HG02759 (cell line): ENCODE results near the gene NUDT16L1.
"Not testable (repeated sequence)": the region's sequence is repeated elsewhere in the genome, so short reads cannot be mapped to it uniquely, and the experiment has no call there.

Source experiments
- ATAC-seq: cut with Tn5 transposase; IDR thresholded peaks from one replicate; pipeline ENCODE4 v1.9.1; 2021; ENCODE audit warnings: mild to moderate bottlenecking, moderate library complexity; ENCODE audit not compliant: unreplicated experiment

NUDT16L1 gene

DNA sequence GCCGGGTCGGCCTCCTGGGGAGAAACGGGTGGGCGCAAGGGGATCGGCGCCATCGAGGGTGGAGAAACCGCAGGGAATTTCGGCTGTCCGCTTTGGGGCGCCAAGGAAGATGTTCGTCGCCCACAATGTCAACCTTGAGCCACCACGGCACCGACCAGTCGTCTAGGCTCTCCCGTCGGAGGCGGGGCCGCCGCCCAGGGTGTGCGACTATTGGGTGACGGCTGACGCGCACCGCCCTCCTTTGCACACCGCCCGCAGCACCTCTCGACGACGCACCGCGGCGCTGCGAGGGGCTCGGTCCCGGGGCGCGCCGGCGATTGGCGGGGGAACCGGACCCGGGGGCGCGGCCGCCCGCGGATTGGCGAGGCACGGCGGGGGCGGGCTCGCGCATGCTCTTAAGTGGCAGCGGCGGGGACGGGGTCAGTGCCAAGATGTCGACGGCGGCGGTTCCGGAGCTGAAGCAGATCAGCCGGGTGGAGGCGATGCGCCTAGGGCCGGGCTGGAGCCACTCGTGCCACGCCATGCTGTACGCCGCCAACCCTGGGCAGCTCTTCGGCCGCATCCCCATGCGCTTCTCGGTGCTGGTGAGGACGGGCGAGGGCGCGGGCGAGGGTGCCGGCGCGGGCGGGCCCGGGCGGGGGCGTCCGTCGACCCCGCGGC lies at the start of gene NUDT16L1:
Gene NUDT16L1 (plus strand): TSS at position 267 of the 660 bp plus-strand sequence. CDS start 165 bp downstream, at position 432.
- peak; percentile 96 for ATAC-seq

GRCh38 chr16:4646773-4647643 lies 46.4 kb upstream of the NUDT16L1 start:
- ATAC-seq: no peak

DNA sequence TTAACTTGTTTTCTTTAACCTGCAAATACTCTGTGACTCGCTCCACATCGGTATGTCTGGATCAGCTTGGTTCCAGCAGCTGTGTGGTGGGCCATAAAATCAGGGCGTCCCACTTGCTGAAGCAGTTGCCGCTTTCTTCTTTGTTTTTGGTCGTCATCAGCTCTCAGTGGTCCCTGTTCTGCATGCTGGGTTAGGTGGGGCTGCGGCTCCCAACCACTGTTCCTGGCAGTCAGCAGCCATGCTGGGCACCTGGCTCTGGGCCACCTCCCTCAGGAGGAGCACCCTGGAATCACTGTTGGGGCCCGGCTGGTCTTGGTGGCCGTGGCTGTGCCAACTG lies 45.8 kb upstream of the NUDT16L1 start:
- ATAC-seq: no peak

DNA sequence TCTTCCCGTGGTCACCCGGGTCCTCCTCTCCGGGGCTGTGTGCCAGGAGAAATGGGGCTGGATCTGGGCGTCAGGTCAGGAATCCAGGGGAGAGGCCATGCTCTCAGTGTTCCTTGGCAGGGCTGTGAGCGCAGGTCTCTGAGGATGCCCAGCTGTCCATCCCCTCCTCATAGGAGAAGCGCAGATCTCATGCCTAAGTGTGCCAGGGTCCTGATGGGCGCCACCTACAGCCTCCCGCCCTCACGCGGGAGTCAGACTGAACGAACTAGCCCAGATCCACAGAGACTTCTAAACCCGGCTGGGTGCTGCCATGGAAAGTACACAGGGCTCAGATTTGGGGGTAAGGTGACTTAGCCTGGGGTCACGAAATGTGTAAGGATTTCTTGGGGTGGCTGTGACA lies 44.4 kb upstream of the NUDT16L1 start:
- no peak for ATAC-seq

DNA sequence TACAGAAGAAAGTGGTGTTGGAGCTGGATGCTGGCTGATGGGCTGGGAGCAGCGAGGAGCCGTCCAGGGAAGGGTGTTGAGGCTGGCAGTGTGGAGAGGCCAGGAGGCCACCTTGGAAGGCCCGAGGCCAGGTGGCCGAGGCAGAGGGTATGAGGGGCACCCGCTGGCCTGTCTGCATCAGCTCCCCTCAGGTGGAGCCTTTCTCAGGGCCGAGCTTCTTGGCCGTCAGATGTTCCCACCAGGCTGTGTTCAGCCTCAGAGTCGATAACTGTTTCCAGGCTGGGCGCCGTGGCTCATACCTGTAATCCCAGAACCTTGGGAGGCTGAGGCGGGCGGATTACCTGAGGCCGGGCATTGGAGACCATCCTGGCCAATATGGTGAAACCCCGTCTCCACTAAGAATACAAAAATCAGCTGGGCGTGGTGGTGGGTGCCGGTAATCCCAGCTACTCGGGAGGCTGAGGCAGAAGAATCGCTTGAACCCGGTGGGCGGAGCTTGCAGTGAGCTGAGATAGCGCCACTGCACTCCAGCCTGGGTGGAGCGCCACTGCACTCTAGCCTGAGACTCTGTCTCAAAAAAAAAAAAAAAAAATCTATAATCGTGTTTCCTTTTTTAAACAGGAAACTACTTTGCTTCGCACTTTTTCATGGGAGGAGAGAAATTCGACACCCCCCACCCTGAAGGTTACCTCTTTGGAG lies 43.5 kb upstream of the NUDT16L1 start:
- no peak for ATAC-seq

DNA sequence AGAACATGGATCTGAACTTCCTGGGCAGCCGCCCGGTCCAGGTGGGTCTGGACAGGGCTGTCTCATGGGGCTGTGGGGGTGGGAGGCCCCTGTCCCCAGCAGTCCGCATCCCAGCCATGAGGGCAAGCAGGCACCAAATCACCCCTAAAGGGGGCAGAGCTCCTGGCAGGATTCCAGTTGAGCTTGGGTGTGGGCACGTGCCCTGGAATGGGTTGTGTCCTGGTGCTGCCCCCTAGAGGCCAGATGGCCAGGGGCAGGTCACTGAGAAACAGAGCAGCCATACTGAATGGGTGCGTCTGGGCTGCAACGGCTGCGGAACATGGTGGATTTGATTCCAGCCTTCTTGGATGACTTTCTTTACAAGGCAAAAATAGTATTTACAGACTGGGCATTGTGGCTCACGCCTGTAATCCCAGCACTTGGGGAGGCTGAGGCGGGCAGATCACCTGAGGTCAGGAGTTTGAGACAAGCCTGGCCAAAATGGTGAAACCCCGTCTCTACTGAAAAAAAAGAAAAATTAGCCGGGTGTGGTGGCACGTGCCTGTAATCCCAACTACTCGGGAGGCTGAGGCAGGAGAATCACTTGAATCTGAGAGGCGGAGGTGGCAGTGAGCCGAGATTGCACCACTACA lies 42.8 kb upstream of the NUDT16L1 start:
- ATAC-seq: not testable (repeated sequence)

DNA sequence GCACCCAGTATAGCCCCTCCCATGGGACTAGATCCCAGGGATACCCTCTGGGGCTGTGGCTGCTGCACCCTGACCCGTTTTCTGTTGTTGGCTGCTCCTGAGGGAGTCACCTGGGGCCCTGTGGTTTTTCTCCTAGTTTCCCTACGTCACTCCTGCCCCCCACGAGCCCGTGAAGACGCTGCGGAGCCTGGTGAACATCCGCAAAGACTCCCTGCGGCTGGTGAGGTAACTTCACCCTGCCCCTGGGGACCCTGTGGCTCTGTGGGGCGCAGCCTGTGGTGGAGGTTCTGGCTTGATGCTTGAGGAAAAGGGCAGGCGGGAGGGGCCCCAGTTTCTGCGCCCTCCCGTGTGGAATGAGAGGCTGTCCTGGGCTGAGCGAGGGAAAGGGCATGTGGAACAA lies 41.5 kb upstream of the NUDT16L1 start:
- peak; percentile 39 for ATAC-seq

DNA sequence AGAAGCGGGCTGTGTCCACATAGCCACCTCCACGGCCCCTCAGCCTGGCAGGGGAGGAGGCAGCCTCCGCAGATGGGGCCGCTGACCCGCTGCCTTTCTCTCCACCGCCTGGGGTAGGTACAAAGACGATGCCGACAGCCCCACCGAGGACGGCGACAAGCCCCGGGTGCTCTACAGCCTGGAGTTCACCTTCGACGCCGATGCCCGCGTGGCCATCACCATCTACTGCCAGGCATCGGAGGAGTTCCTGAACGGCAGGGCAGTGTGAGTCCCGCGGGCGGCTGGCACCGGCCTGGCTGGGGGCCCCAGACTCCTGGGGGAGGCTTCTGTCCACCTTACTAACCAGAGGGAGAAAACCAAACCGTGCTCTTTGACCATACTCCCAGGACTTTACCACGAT lies 40.8 kb upstream of the NUDT16L1 start:
- ATAC-seq: no peak

DNA sequence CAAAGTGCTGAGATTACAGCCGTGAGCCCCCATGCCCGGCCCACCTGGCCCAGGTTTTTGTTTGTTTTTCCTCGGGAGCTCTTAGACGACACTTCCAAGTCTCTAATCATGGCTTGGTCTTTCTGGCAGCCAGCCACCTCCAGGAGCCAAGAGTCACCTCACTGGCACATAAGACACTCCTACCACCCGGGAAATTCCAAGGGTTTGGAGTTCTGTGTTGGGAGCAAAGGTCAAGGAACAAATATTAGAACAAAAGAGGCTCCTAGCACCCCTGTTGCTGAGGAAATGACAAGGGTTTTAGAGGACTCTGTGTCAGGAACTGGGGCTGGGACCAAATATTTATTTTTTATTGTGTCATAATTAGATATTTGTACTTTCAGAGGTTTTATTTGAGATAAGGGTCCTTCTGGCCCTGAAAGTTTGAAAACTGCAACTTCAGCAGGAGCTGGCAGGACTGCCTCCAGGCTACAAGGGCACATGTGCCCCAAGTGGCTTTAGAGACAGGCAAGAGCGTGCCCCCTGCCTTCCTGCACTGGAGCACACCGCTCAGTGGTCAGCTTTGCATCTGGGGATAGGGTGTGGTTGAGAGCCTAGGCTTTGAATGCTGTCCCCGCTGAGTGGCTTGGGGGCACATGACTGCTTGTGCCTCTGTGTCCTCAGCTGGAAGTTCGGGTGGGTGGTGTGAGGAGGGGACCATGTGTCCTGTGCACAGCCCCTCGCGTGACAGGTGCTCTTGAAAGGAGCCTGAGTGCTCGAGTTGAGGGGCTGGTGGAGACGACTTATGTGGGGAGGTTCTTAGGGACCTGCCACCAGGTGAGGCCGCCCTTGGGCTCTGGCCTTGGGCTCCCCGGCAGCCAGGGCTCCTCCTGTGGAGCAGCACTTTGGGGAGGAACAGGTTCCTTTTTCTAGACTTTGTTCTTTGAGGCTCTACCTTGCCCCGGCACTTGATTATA lies 39.1 kb upstream of the NUDT16L1 start:
- no peak for ATAC-seq

GRCh38 chr16:4654964-4655590 lies 38.3 kb upstream of the NUDT16L1 start:
- no peak for ATAC-seq

DNA sequence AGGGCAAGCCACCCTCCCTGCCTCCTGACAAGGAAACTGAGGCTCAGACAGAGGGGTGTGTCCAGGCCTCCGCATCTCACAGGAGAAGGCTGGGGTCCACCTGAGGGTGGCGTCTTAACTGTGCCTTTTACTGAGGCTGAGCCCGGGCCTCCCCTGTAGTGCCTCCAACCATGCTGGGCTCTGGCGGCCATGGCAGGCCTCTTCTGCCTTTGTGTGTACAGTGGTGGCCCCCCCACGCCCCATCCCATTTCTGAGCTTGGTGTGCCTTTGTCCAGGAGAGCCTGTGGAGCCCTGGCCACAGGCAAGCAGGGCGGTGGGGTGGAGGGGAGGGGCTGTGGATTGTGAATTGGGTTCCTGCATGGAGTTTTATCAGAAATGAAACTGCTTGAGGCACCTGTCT lies 37.6 kb upstream of the NUDT16L1 start:
- ATAC-seq: no peak

GRCh38 chr16:4656221-4656620 lies 37.1 kb upstream of the NUDT16L1 start:
- ATAC-seq: no peak

- no peak for ATAC-seq
Observed at GRCh38 chr16:4656695-4657686, 36.4 kb upstream of the NUDT16L1 start.

DNA sequence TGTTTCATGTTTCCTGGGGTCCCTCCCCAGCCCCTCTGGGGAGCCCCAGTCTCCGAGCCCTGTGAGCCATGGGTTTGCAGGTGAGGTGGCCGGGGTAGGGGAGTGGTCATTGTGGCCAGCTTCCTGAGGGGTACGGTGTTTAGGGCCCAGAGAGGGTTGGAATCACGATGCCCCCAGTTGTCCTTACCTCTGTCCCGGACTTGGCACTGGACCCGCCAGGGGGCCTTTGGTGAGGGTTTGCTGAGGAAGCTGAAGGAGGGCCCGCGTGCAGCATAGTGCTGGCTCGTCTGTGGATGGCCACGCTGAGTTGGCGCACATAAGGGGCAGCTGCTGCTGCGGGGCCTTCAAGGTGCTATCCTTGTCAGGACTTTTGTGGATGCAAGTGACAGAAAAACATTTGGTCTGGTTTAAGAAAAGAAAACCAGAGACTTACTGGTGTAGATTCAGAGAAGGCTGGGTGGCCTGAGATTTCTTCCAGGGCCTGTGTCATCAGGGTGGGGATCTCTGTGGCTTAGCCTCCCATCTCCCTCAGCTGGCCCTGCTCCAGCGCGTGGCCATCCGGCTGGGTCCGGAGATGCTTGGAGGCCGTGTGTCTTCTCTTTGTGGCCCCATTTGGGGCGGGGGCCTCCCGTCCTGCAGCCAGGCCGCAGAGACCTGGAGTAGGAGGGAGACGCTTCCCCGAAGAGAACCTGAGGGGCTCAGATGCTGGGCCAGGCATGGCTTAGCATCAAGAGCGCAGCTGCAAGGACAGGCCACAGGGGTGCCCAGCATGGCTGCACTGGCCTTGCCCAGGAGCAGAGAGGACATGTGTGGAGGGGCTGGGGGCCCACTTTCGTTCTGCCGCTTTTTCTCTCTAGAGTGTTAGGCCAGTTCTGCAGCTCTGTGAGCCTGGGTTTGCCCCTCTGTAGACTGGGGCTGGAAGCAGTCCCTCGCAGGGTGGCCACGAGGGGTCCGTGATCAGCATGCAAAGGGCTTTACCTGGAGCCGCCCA lies 33.7 kb upstream of the NUDT16L1 start:
- ATAC-seq: no peak

- ATAC-seq: peak; percentile 68
Observed at GRCh38 chr16:4660454-4661007, 32.8 kb upstream of the NUDT16L1 start.

GRCh38 chr16:4661661-4662060 lies 31.7 kb upstream of the NUDT16L1 start:
- ATAC-seq: no peak

GRCh38 chr16:4663465-4663776 lies 29.9 kb upstream of the NUDT16L1 start:
- ATAC-seq: no peak
